GM18520 (cell line): Measurements from ENCODE around the gene KIF4B.

Experiments
- ATAC-seq: cut with Tn5 transposase; IDR thresholded peaks from one replicate; pipeline ENCODE4 v1.9.1; 2021; ENCODE audit not compliant: unreplicated experiment

Gene KIF4B

DNA sequence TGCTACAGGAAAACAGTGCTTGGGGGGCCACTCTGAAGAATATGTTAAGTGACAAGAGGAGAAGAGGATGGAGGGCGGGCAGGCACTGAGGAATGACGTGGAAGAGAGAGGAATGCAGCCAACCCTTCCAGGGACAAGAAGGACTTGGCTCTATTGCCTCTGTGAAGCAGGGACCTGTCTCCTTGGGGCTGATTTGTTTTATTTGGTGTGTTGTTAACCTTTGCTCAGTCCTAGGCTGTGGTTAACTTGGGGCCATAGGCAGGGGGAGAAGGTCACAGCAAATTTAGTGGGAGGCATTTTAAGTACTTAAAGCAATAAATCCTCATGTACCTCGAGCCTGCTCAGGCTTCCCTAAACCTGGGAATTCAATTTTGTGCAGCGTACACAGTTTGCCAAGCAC, 39.9 kb downstream of the KIF4B start:
- no peak for ATAC-seq

DNA sequence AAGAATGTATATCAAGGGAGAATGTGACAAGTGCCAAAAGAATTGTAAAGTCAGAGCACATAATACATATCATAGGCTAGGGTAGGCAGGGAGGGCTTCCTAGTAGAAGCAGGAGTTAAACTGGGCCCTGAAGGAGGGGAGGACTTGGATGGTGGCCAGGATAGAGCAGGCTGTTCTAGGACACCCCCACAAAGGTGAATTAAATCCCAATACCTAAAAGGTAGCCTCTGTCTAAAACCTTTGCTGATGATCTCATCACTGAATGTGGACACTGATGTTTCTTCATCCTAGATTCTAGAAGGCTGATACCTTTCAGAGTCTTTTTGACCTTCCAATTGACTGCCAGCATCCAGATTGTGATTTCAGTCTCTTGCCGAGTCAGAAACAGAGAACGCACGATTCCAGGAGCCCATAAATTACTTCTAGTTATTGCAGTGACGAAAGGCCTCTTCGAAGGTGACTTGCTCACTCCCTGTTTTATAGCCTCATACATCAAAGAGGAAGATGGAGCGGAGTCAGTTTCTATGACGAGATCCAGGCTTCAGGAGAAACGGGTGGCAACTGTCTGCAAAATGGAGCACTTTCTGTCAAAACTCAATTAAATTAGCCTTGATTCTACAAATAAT, 43.2 kb downstream of the KIF4B start:
- ATAC-seq, result no peak

DNA sequence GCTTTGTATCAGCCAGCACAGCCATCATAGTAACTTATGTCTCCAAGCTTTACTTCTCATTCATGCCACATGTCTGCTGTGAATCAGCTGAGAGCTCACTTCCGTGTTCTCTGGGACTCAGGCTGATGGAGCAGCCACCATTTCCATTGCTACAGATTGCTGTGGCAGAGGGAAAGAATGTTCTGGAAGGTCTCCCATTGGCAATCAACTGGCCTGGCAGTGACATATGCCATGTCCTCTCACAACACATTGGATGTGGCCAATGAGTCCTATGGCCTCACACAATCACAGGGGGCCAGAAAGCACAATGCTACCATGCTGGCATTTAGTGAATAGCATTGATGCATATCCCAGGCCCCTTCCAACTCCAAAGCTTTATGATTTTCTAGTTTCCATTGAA, 44.1 kb downstream of the KIF4B start:
- no peak for ATAC-seq

- ATAC-seq, result no peak
Observed at GRCh38 chr5:155064580-155064979, 51.0 kb downstream of the KIF4B start.

DNA sequence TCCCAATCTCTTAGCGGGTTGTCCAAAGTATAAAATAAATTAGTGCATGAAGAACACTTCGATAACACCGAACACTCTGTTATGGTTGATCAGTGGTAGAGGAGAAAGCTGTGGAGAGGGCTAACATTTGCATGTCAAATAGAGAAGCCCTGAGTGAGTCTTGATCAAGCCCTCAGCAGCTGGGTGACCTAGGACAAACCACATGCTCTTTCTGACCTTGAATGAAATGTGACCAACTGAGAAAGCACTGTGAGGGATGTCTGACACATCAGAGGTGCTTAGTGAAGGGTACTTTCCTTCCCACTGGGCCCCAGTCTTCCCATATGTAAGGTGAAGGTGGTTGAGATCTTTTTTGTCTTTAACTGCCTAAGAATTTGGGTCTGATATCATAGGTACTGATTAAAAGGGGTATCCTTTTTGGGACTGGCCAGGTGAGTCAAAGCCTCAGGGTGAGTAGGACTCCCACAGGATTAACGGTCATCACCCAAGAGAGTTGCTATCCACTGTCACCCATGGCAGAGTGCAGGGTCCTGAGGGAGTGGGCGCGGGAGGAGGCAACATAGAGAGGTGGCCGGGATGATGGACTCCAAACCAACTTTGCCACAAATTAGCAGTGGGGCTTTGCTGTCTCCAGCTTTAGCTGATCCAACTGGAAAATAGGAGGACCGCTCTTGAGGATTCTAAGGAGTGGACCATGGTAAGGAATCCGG, 53.5 kb downstream of the KIF4B start:
- ATAC-seq, result no peak
